H1 (cell line): Measurements from ENCODE around the gene MTR. TPM values are rescaled to one million over a fixed set of nuclear protein-coding genes. Genes with fewer than 3 reads are reported as not detected.

ENCODE experiments used
- CTCF ChIA-PET: fragments of 300-600 bp; sonication (Branson Sonifier 250); formaldehyde crosslinking; loops from one replicate; lab custom pipeline; 2021; ENCODE audit not compliant: partially characterized antibody; lab: Charles Lee
- POLR2A ChIA-PET: fragments of 300-600 bp; sonication (Branson Sonifier 250); formaldehyde crosslinking; loops from one replicate; lab custom pipeline; 2021; ENCODE audit warnings: inconsistent platforms; ENCODE audit not compliant: partially characterized antibody; lab: Charles Lee
- DNase-seq, 2 experiments: peaks; one replicate each; pipeline versions ENCODE4 v3.0.0 to v3.0.0-alpha.2; 2010 to 2022; ENCODE audit warnings: low spot score in 2 of 2, low read depth in 1 of 2, mixed read lengths in 1 of 2
- FAIRE-seq: peaks from 2 replicates; lab custom pipeline; 2011; peaks lifted over from hg19 to GRCh38; lab: Jason Lieb, UNC
- H2AFZ ChIP-seq: 2 replicates; pipeline ENCODE4 v1.8.1; 2012; ENCODE audit warnings: low read length, inconsistent platforms
- H2AK5ac ChIP-seq: 2 replicates; pipeline ENCODE4 v1.6.1; 2013; ENCODE audit warnings: low read depth, low read length
- H2BK120ac ChIP-seq: replicated peaks from 2 replicates; pipeline ENCODE3; 2013; ENCODE audit warnings: low read depth, low read length, inconsistent platforms
- H2BK12ac ChIP-seq: 2 replicates; pipeline ENCODE4 v1.6.1; 2013; ENCODE audit warnings: low read depth, low read length
- H2BK15ac ChIP-seq: 2 replicates; pipeline ENCODE4 v1.6.1; 2013; ENCODE audit warnings: low read length
- H2BK20ac ChIP-seq: 2 replicates; pipeline ENCODE4 v1.6.1; 2013; ENCODE audit warnings: low read length
- H2BK5ac ChIP-seq: 2 replicates; pipeline ENCODE4 v1.6.1; 2013; ENCODE audit warnings: low read depth, low read length
- H3K14ac ChIP-seq: 2 replicates; pipeline ENCODE4 v1.6.1; 2013; ENCODE audit warnings: inconsistent platforms; ENCODE audit not compliant: insufficient read length
- H3K18ac ChIP-seq: 2 replicates; pipeline ENCODE4 v1.6.1; 2013; ENCODE audit warnings: low read length; ENCODE audit errors: extremely low read depth
- H3K23ac ChIP-seq: 2 replicates; pipeline ENCODE4 v1.6.1; 2013; ENCODE audit warnings: inconsistent platforms; ENCODE audit not compliant: insufficient read length
- H3K23me2 ChIP-seq: 2 replicates; pipeline ENCODE4 v1.6.1; 2013; ENCODE audit warnings: low read depth, low read length
- H3K27ac ChIP-seq: 2 replicates; pipeline ENCODE4 v1.6.1; 2011; ENCODE audit warnings: low read depth, low read length, inconsistent platforms
- H3K27me3 ChIP-seq, 4 experiments: replicated peaks in 1 of 4; 1 replicate in 1 of 4; 2 replicates in 3 of 4; pipeline versions ENCODE4 v1.6.1 to v1.8.1; 2011 to 2013; ENCODE audit warnings: low read length in 3 of 4, mild to moderate bottlenecking in 3 of 4, inconsistent platforms in 2 of 4, mixed read lengths in 2 of 4, moderate library complexity in 1 of 4; ENCODE audit not compliant: control insufficient read depth in 3 of 4, insufficient read depth in 3 of 4; ENCODE audit errors: extremely low read depth in 1 of 4
- H3K36me3 ChIP-seq, 4 experiments: 2 replicates each; pipeline versions ENCODE4 v1.6.1 to v1.8.1; 2011 to 2013; ENCODE audit warnings: mild to moderate bottlenecking in 4 of 4, low read length in 3 of 4, moderate library complexity in 2 of 4, control low read depth in 1 of 4, inconsistent platforms in 1 of 4; ENCODE audit not compliant: insufficient read depth in 4 of 4, control insufficient read depth in 2 of 4
- H3K4ac ChIP-seq: replicated peaks from 2 replicates; pipeline ENCODE3; 2013; ENCODE audit warnings: low read length, low read depth, mixed read lengths, inconsistent platforms; ENCODE audit not compliant: insufficient read length
- H3K4me1 ChIP-seq, 4 experiments: replicated peaks in 1 of 4; 1 replicate in 1 of 4; 2 replicates in 3 of 4; pipeline versions ENCODE4 v1.6.1 to v1.8.1; 2011 to 2013; ENCODE audit warnings: low read length in 3 of 4, inconsistent platforms in 2 of 4, mixed read lengths in 1 of 4; ENCODE audit not compliant: insufficient read depth in 4 of 4, control insufficient read depth in 3 of 4
- H3K4me2 ChIP-seq, 2 experiments: 2 replicates each; pipeline versions ENCODE4 v1.6.1 to v1.8.1; 2011 to 2013; ENCODE audit warnings: low read depth in 2 of 2, low read length in 2 of 2, control low read depth in 1 of 2, inconsistent platforms in 1 of 2, mild to moderate bottlenecking in 1 of 2; ENCODE audit not compliant: insufficient read depth in 1 of 2
- H3K4me3 ChIP-seq, 4 experiments: fragments of 200-600, 300-600 bp in 1 of 4; sonication (generic), shearing (Covaris generic), sonication (Bioruptor Twin) in 1 of 4; 2 replicates each; pipeline versions ENCODE4 v1.5.1 to v1.8.1; 2011 to 2016; ENCODE audit warnings: low read length in 4 of 4, low read depth in 3 of 4, control low read depth in 2 of 4, inconsistent platforms in 2 of 4, mild to moderate bottlenecking in 2 of 4, mixed read lengths in 1 of 4, moderate library complexity in 1 of 4; ENCODE audit not compliant: insufficient read depth in 2 of 4; ENCODE audit errors: extremely low read depth in 1 of 4
- H3K56ac ChIP-seq: replicated peaks from 2 replicates; pipeline ENCODE3; 2013; ENCODE audit warnings: low read depth, mild to moderate bottlenecking, mixed read lengths, low read length, inconsistent platforms; ENCODE audit not compliant: insufficient read length
- H3K79me1 ChIP-seq: 2 replicates; pipeline ENCODE4 v1.6.1; 2013; ENCODE audit warnings: low read depth, low read length, control low read depth
- H3K79me2 ChIP-seq, 2 experiments: 2 replicates each; pipeline versions ENCODE4 v1.6.1 to v1.8.1; 2012 to 2013; ENCODE audit warnings: low read length in 2 of 2, mild to moderate bottlenecking in 2 of 2, inconsistent platforms in 1 of 2; ENCODE audit not compliant: insufficient read depth in 2 of 2, control insufficient read depth in 1 of 2
- H3K9ac ChIP-seq, 4 experiments: replicated peaks in 1 of 4; 1 replicate in 1 of 4; 2 replicates in 3 of 4; pipeline versions ENCODE4 v1.6.1 to v1.8.1; 2011 to 2013; ENCODE audit warnings: low read depth in 3 of 4, low read length in 3 of 4, control low read depth in 2 of 4, mild to moderate bottlenecking in 2 of 4, moderate library complexity in 2 of 4, inconsistent platforms in 1 of 4; ENCODE audit errors: extremely low read depth in 1 of 4
- H3K9me3 ChIP-seq, 2 experiments: 2 replicates each; pipeline versions ENCODE4 v1.6.1 to v1.8.1; 2012 to 2013; ENCODE audit warnings: mild to moderate bottlenecking in 2 of 2, moderate library complexity in 2 of 2, control low read depth in 1 of 2, inconsistent platforms in 1 of 2, low read depth in 1 of 2, low read length in 1 of 2, mixed read lengths in 1 of 2; ENCODE audit not compliant: insufficient read depth in 2 of 2
- H4K20me1 ChIP-seq, 2 experiments: replicated peaks in 1 of 2; 2 replicates each; pipeline versions ENCODE3 to v1.8.1; 2011 to 2013; ENCODE audit warnings: inconsistent platforms in 2 of 2, low read length in 2 of 2, mild to moderate bottlenecking in 1 of 2; ENCODE audit not compliant: insufficient read depth in 2 of 2, control insufficient read depth in 1 of 2
- H4K5ac ChIP-seq: 2 replicates; pipeline ENCODE4 v1.6.1; 2013; ENCODE audit warnings: low read length, low read depth, mixed read lengths, inconsistent platforms; ENCODE audit not compliant: insufficient read length
- H4K8ac ChIP-seq: 2 replicates; pipeline ENCODE4 v1.8.0; 2013; ENCODE audit warnings: mild to moderate bottlenecking, moderate library complexity, low read length, inconsistent platforms; ENCODE audit not compliant: insufficient read depth; ENCODE audit errors: extremely low read depth
- H4K91ac ChIP-seq: replicated peaks from 2 replicates; pipeline ENCODE3; 2013; ENCODE audit warnings: low read length, mixed read lengths, inconsistent platforms; ENCODE audit not compliant: insufficient read length
- ASH2L ChIP-seq: fragments of 200-600, 300-600 bp; sonication (generic); IDR thresholded peaks from one replicate; pipeline ENCODE4 v1.7.1; 2017; ENCODE audit warnings: low read length
- BACH1 ChIP-seq: IDR thresholded peaks from 2 replicates; pipeline ENCODE4 v1.6.1; 2012; ENCODE audit warnings: low read length, improper control_type of control experiment
- CTBP2 ChIP-seq: IDR thresholded peaks from 2 replicates; pipeline ENCODE4 v1.7.0; 2011; ENCODE audit warnings: borderline replicate concordance, mild to moderate bottlenecking, moderate library complexity, mixed read lengths, low read length; ENCODE audit not compliant: insufficient read depth, insufficient read length
- EP300 ChIP-seq, 2 experiments: IDR thresholded peaks; 1 replicate in 1 of 2; 2 replicates in 1 of 2; pipeline ENCODE4 v1.6.1; 2011 to 2012; ENCODE audit warnings: low read depth in 2 of 2, low read length in 2 of 2, mild to moderate bottlenecking in 2 of 2, borderline replicate concordance in 1 of 2, inconsistent platforms in 1 of 2, moderate library complexity in 1 of 2
- HDAC6 ChIP-seq: IDR thresholded peaks from one replicate; pipeline ENCODE4 v1.7.1; 2012; ENCODE audit warnings: low read depth, mild to moderate bottlenecking, inconsistent platforms, low read length, moderate library complexity
- KDM1A ChIP-seq: fragments of 200-600, 300-600 bp; sonication (generic); IDR thresholded peaks from 2 replicates; pipeline ENCODE4 v1.7.1; 2016; ENCODE audit warnings: mild to moderate bottlenecking, low read length, borderline replicate concordance
- SIX5 ChIP-seq: IDR thresholded peaks from 2 replicates; pipeline ENCODE4 v1.6.1; 2011; ENCODE audit warnings: mild to moderate bottlenecking, low read depth, low read length
- WGBS, 2 experiments: shearing (Covaris generic) in 1 of 2; methylation state at CpG; one replicate each; pipeline versions ENCODE4 v1.1.6 to v1.1.7; 2013 to 2015; ENCODE audit warnings: low lambda C conversion rate in 2 of 2, mixed read lengths in 2 of 2, inconsistent platforms in 1 of 2, low coverage in 1 of 2, missing lambda C conversion rate in 1 of 2; ENCODE audit not compliant: insufficient replicate concordance in 2 of 2, insufficient coverage in 1 of 2, insufficient read length in 1 of 2; ENCODE audit errors: extremely low coverage in 1 of 2, missing lambda C conversion rate in 1 of 2; 5-methylcytosine and 5-hydroxymethylcytosine counted together
- polyA plus RNA-seq, 7 experiments: library from polyadenylated mRNA; depleted of rRNA in 3 of 7; stranded (reverse) in 5 of 7; unstranded in 2 of 7; fragments of >200 nt in 5 of 7; fragments of 200-250 nt in 2 of 7; gene quantifications; 1 replicate in 5 of 7; 2 replicates in 1 of 7; 4 replicates in 1 of 7; pipeline versions ENCODE4 v1.2.1 to v1.2.3, GENCODE V29; 2011 to 2013; ENCODE audit warnings: missing spikeins in 2 of 7, mixed read lengths in 2 of 7
- total RNA-seq: library from RNA; stranded (reverse); fragmentation: NEBNext Ultra II Directional; extraction: Animal tissue kit (Norgen Biotek cat#: 25700); gene quantifications from 2 replicates; pipeline ENCODE4 v1.2.1, GENCODE V29; 2021
- TF ChIP-seq, protein P1 (sequence below), 3 experiments: IDR thresholded peaks; 1 replicate in 2 of 3; 2 replicates in 1 of 3; pipeline versions ENCODE4 v1.5.1 to v1.6.1; 2011; ENCODE audit warnings: low read length in 3 of 3, mild to moderate bottlenecking in 3 of 3, inconsistent platforms in 2 of 3, low read depth in 1 of 3, moderate library complexity in 1 of 3; ENCODE audit not compliant: insufficient read depth in 1 of 3; ENCODE audit errors: control extremely low read depth in 1 of 3

Gene MTR
- total and polyA plus RNA-seq, 2 of the 8 experiments (the other 6 are each of a cell fraction or from before 2014, with no cell fraction given), result 4.8 to 27.4 TPM

- no peaks in the 10 kb centered on the region for H4K20me1 ChIP-seq
- H3K79me2 ChIP-seq, result no peaks in the 10 kb centered on the region
- H3K23ac ChIP-seq, result no peak overlapping the region
- no peak overlapping the region for H3K56ac ChIP-seq
- no peak for DNase-seq
- H2BK15ac ChIP-seq, result no peak overlapping the region
- H3K4me2 ChIP-seq, result no peak overlapping the region
- FAIRE-seq, result no peak
- no peak overlapping the region for H3K4me3 ChIP-seq
- no peaks in the 10 kb centered on the region for H3K27me3 ChIP-seq
- H3K36me3 ChIP-seq, result peaks cover 0 to 15% (median 5%) of the 10 kb centered on the region in 4 experiments; a peak in 7 of 8 replicates
- no peak overlapping the region for H4K91ac ChIP-seq
- no peaks in the 10 kb centered on the region for H3K9me3 ChIP-seq
- no peak overlapping the region for H2BK5ac ChIP-seq
- H3K4me1 ChIP-seq, result no peaks in the 10 kb centered on the region
- no peak overlapping the region for H2BK12ac ChIP-seq
- no peak overlapping the region for H3K14ac ChIP-seq
- H3K79me1 ChIP-seq, result no peaks in the 10 kb centered on the region
- POLR2A ChIA-PET, result no interaction called here
- H2AFZ ChIP-seq, result no peak overlapping the region
- H3K18ac ChIP-seq, result no peak overlapping the region
- H3K23me2 ChIP-seq, result no peaks in the 10 kb centered on the region
- no peak overlapping the region for H4K8ac ChIP-seq
- no peak overlapping the region for H3K9ac ChIP-seq
- H2AK5ac ChIP-seq, result no peak overlapping the region
- no peak overlapping the region for H2BK20ac ChIP-seq
- 92% methylated on average over 4 of the region's 4 CpGs; no CpG with 5 or more reads in 1 of the 2 experiments for WGBS, 2 experiments
- no peak overlapping the region for H4K5ac ChIP-seq
- no peak overlapping the region for H3K27ac ChIP-seq
- no peak overlapping the region for H3K4ac ChIP-seq
- CTCF ChIA-PET, result interaction anchor here (1.2 to 1.4 kb wide), 2 partner anchors 9 to 251 kb away, joined by 5 read pairs; no protein-coding TSS in a partner anchor
- no peak overlapping the region for H2BK120ac ChIP-seq
- TF ChIP-seq KDM1A, result no peak
- no peak for TF ChIP-seq HDAC6
- TF ChIP-seq CTBP2, result no peak
- no peak for TF ChIP-seq EP300 (IDR thresholded peaks at IDR 0.05; ENCODE audit: borderline replicate concordance in 1 of 2, low read depth in 2 of 2, low read length in 2 of 2)
- no peak for TF ChIP-seq BACH1
- no peak for TF ChIP-seq SIX5
- TF ChIP-seq ASH2L, result no peak
- TF ChIP-seq, protein P1, sequence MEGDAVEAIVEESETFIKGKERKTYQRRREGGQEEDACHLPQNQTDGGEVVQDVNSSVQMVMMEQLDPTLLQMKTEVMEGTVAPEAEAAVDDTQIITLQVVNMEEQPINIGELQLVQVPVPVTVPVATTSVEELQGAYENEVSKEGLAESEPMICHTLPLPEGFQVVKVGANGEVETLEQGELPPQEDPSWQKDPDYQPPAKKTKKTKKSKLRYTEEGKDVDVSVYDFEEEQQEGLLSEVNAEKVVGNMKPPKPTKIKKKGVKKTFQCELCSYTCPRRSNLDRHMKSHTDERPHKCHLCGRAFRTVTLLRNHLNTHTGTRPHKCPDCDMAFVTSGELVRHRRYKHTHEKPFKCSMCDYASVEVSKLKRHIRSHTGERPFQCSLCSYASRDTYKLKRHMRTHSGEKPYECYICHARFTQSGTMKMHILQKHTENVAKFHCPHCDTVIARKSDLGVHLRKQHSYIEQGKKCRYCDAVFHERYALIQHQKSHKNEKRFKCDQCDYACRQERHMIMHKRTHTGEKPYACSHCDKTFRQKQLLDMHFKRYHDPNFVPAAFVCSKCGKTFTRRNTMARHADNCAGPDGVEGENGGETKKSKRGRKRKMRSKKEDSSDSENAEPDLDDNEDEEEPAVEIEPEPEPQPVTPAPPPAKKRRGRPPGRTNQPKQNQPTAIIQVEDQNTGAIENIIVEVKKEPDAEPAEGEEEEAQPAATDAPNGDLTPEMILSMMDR (IDR thresholded peaks at IDR 0.05; ENCODE audit: control extremely low read depth in 1 of 3, insufficient read depth in 1 of 3, low read depth in 1 of 3, low read length in 3 of 3), result no peak
These were observed 65.0 kb downstream of the MTR start for GRCh38 chr1:236860101-236860500.
